Measurements from ENCODE around the gene ATF6. TPM values are rescaled to one million over a fixed set of nuclear protein-coding genes. Genes with fewer than 3 reads are reported as not detected.

The ATF6 gene
- total and polyA plus RNA-seq, 9 of the 15 experiments (the other 6 are each of a cell fraction or from before 2014, with no cell fraction given), result 11.7 to 32.4 (median 20.4) TPM

- TF ChIP-seq XRCC5 (IDR thresholded peaks at IDR 0.05; ENCODE audit: low read depth, low read length), result no peak
- TF ChIP-seq ZNF507 (tag; conservative IDR thresholded peaks at IDR 0.05), result no peak
- TF ChIP-seq SRF (CRISPR knock-in tag; IDR thresholded peaks at IDR 0.05), result no peak
- TF ChIP-seq ZKSCAN1 (IDR thresholded peaks at IDR 0.05; ENCODE audit: low read depth, low read length), result no peak
- no peak for TF ChIP-seq MCM2 (IDR thresholded peaks at IDR 0.05; ENCODE audit: low read depth)
- TF ChIP-seq, protein P1, sequence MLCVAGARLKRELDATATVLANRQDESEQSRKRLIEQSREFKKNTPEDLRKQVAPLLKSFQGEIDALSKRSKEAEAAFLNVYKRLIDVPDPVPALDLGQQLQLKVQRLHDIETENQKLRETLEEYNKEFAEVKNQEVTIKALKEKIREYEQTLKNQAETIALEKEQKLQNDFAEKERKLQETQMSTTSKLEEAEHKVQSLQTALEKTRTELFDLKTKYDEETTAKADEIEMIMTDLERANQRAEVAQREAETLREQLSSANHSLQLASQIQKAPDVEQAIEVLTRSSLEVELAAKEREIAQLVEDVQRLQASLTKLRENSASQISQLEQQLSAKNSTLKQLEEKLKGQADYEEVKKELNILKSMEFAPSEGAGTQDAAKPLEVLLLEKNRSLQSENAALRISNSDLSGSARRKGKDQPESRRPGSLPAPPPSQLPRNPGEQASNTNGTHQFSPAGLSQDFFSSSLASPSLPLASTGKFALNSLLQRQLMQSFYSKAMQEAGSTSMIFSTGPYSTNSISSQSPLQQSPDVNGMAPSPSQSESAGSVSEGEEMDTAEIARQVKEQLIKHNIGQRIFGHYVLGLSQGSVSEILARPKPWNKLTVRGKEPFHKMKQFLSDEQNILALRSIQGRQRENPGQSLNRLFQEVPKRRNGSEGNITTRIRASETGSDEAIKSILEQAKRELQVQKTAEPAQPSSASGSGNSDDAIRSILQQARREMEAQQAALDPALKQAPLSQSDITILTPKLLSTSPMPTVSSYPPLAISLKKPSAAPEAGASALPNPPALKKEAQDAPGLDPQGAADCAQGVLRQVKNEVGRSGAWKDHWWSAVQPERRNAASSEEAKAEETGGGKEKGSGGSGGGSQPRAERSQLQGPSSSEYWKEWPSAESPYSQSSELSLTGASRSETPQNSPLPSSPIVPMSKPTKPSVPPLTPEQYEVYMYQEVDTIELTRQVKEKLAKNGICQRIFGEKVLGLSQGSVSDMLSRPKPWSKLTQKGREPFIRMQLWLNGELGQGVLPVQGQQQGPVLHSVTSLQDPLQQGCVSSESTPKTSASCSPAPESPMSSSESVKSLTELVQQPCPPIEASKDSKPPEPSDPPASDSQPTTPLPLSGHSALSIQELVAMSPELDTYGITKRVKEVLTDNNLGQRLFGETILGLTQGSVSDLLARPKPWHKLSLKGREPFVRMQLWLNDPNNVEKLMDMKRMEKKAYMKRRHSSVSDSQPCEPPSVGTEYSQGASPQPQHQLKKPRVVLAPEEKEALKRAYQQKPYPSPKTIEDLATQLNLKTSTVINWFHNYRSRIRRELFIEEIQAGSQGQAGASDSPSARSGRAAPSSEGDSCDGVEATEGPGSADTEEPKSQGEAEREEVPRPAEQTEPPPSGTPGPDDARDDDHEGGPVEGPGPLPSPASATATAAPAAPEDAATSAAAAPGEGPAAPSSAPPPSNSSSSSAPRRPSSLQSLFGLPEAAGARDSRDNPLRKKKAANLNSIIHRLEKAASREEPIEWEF (CRISPR knock-in tag; IDR thresholded peaks at IDR 0.05), result no peak
- TF ChIP-seq GTF2F1 (IDR thresholded peaks at IDR 0.05; ENCODE audit: low read depth, low read length), result no peak
- no peak for TF ChIP-seq ZBTB7A (IDR thresholded peaks at IDR 0.05; ENCODE audit: borderline replicate concordance, control insufficient read depth, low read depth, low read length)
- TF ChIP-seq ZNF561 (CRISPR knock-in tag; conservative IDR thresholded peaks at IDR 0.05), result no peak
- TF ChIP-seq SMARCA4 (IDR thresholded peaks at IDR 0.05), result peak; percentile 44; the same call in 1 of the 2 replicates
Measured at GRCh38 chr1:161763522-161764098, 2.5 kb upstream of the ATF6 start (continued).
